IPS-NIHi11 (cell line): ENCODE measurements around the gene CCDC93.
"Not testable (repeated sequence)": the region's sequence is repeated elsewhere in the genome, so short reads cannot be mapped to it uniquely, and the experiment has no call there.

ENCODE experiments used
- DNase-seq: peaks from one replicate; pipeline ENCODE4 v3.0.0; 2012; ENCODE audit warnings: mixed read lengths, low spot score

CCDC93 gene

GRCh38 chr2:117952228-117952627 is 61.6 kb downstream of the CCDC93 start:
- no peak for DNase-seq

- DNase-seq, result no peak
Measured at GRCh38 chr2:117949806-117950205, 64.1 kb downstream of the CCDC93 start.

GRCh38 chr2:117948615-117949014 is 65.3 kb downstream of the CCDC93 start:
- DNase-seq, result no peak

- no peak for DNase-seq
Measured at GRCh38 chr2:117945296-117945695, 68.6 kb downstream of the CCDC93 start.

- DNase-seq, result no peak
Measured at GRCh38 chr2:117944816-117945215, 69.1 kb downstream of the CCDC93 start.

GRCh38 chr2:117943013-117943672 is 70.7 kb downstream of the CCDC93 start:
- no peak for DNase-seq

GRCh38 chr2:117942551-117942950 is 71.3 kb downstream of the CCDC93 start:
- DNase-seq, result no peak

GRCh38 chr2:117941693-117942092 is 72.2 kb downstream of the CCDC93 start:
- no peak for DNase-seq

GRCh38 chr2:117940436-117940835 is 73.4 kb downstream of the CCDC93 start:
- DNase-seq, result no peak

- no peak for DNase-seq
Measured at GRCh38 chr2:117938611-117939010, 75.3 kb downstream of the CCDC93 start.

GRCh38 chr2:117936871-117937428 is 76.9 kb downstream of the CCDC93 start:
- no peak for DNase-seq

- no peak for DNase-seq
Measured at GRCh38 chr2:117935954-117936353, 77.9 kb downstream of the CCDC93 start.

- DNase-seq, result no peak
Measured at GRCh38 chr2:117935456-117935855, 78.4 kb downstream of the CCDC93 start.

GRCh38 chr2:117933884-117934354 is 80.0 kb downstream of the CCDC93 start:
- no peak for DNase-seq

- DNase-seq, result no peak
Measured at GRCh38 chr2:117931978-117932377, 81.9 kb downstream of the CCDC93 start.

GRCh38 chr2:117931266-117931665 is 82.6 kb downstream of the CCDC93 start:
- no peak for DNase-seq

GRCh38 chr2:117930775-117931174 is 83.1 kb downstream of the CCDC93 start:
- DNase-seq, result no peak

- not testable (repeated sequence) for DNase-seq
Measured at GRCh38 chr2:117923471-117923870, 90.4 kb downstream of the CCDC93 start.

- DNase-seq, result no peak
Measured at GRCh38 chr2:117921520-117921919, 92.3 kb downstream of the CCDC93 start.

- DNase-seq, result no peak
Measured at GRCh38 chr2:117918608-117919007, 95.3 kb downstream of the CCDC93 start.

- DNase-seq, result peak; percentile 42
Measured at GRCh38 chr2:117917223-117917917, 96.5 kb downstream of the CCDC93 start.

- no peak for DNase-seq
Measured at GRCh38 chr2:117902933-117903332, 110.9 kb downstream of the CCDC93 start.

- no peak for DNase-seq
Measured at GRCh38 chr2:117888897-117889296, 125.0 kb downstream of the CCDC93 start.
